Measurements from ENCODE around the gene SNRPD1. TPM values are rescaled to one million over a fixed set of nuclear protein-coding genes. Genes with fewer than 3 reads are reported as not detected.

SNRPD1 gene
- total and polyA plus RNA-seq, 2 experiments from 2014 or later = 16.1 to 146 TPM

DNA sequence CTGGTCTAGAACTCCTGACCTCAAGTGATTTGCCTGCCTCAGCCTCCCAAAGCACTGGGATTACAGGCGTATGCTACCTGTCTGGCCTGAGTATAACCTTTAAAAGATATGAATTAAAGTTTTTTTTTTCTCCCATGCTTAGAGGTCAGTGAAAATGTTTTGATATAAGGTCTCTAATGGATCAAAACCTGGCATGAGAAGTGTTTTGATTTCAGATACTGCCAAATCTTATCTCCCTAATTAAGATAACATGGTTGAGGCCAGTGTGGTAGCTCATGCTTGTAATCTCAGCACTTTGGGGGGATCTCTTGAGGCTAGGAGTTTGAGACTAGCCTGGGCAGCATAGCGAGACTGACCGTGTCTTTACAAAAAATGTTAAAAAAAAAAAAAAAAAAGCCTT lies 41.2 kb downstream of the SNRPD1 start:
- no peak for DNase-seq (ENCODE audit: low read depth in 1 of 2, low spot score in 1 of 2)
- Histone ChIP-seq H3K4me1 (ENCODE audit: low read depth) (no peaks in the 10 kb centered on the region), H3K36me3 (no peaks in the 10 kb centered on the region), H3K9me3 (ENCODE audit: low read depth) (no peaks in the 10 kb centered on the region), H3K27me3 (no peaks in the 10 kb centered on the region), H3K27ac (no peak overlapping the region), H3K4me3 (no peak overlapping the region)
- TF ChIP-seq CTCF (IDR thresholded peaks at IDR 0.05; ENCODE audit: low read depth, low read length) = no peak

- H3K36me3 ChIP-seq = no peaks in the 10 kb centered on the region
- DNase-seq (ENCODE audit: low read depth in 1 of 2, low spot score in 1 of 2) = peak in 1 of 2 donors; percentile 55
- no peak for TF ChIP-seq CTCF (IDR thresholded peaks at IDR 0.05; ENCODE audit: low read depth, low read length)
Measured at GRCh38 chr18:21656402-21656801, 44.3 kb downstream of the SNRPD1 start.

GRCh38 chr18:21660078-21660477 lies 48.0 kb downstream of the SNRPD1 start:
- Histone ChIP-seq H3K36me3 (no peaks in the 10 kb centered on the region), H3K4me3 (no peak overlapping the region), H3K4me1 (ENCODE audit: low read depth) (no peaks in the 10 kb centered on the region), H3K27ac (no peak overlapping the region), H3K9me3 (ENCODE audit: low read depth) (no peaks in the 10 kb centered on the region), H3K27me3 (no peaks in the 10 kb centered on the region)
- DNase-seq (ENCODE audit: low read depth in 1 of 2, low spot score in 1 of 2) = no peak
- TF ChIP-seq CTCF (IDR thresholded peaks at IDR 0.05; ENCODE audit: low read depth, low read length) = no peak

More at GRCh38 chr18:21656402-21656801, 44.3 kb downstream of the SNRPD1 start:
- Histone ChIP-seq H3K27ac (no peak overlapping the region), H3K9me3 (ENCODE audit: low read depth) (no peaks in the 10 kb centered on the region), H3K4me3 (no peak overlapping the region), H3K4me1 (ENCODE audit: low read depth) (no peaks in the 10 kb centered on the region), H3K27me3 (no peaks in the 10 kb centered on the region)

GRCh38 chr18:21662581-21662980 lies 50.5 kb downstream of the SNRPD1 start:
- DNase-seq (ENCODE audit: low read depth in 1 of 2, low spot score in 1 of 2) = no peak
- Histone ChIP-seq H3K4me3 (no peak overlapping the region), H3K4me1 (ENCODE audit: low read depth) (no peaks in the 10 kb centered on the region), H3K27me3 (no peaks in the 10 kb centered on the region), H3K36me3 (no peaks in the 10 kb centered on the region), H3K9me3 (ENCODE audit: low read depth) (no peaks in the 10 kb centered on the region), H3K27ac (no peak overlapping the region)
- TF ChIP-seq CTCF (IDR thresholded peaks at IDR 0.05; ENCODE audit: low read depth, low read length) = no peak

GRCh38 chr18:21663578-21663977 lies 51.5 kb downstream of the SNRPD1 start:
- Histone ChIP-seq H3K4me1 (ENCODE audit: low read depth) (no peaks in the 10 kb centered on the region), H3K9me3 (ENCODE audit: low read depth) (no peaks in the 10 kb centered on the region), H3K4me3 (no peak overlapping the region), H3K36me3 (no peaks in the 10 kb centered on the region), H3K27ac (no peak overlapping the region), H3K27me3 (no peaks in the 10 kb centered on the region)
- TF ChIP-seq CTCF (IDR thresholded peaks at IDR 0.05; ENCODE audit: low read depth, low read length) = no peak
- peak in 1 of 2 donors; percentile 10 for DNase-seq (ENCODE audit: low read depth in 1 of 2, low spot score in 1 of 2)

- H3K27me3 ChIP-seq = no peaks in the 10 kb centered on the region
- no peak overlapping the region for H3K27ac ChIP-seq
- TF ChIP-seq CTCF (IDR thresholded peaks at IDR 0.05; ENCODE audit: low read depth, low read length) = no peak
- no peaks in the 10 kb centered on the region for H3K36me3 ChIP-seq
- H3K4me3 ChIP-seq = no peak overlapping the region
- H3K4me1 ChIP-seq (ENCODE audit: low read depth) = no peaks in the 10 kb centered on the region
- DNase-seq (ENCODE audit: low read depth in 1 of 2, low spot score in 1 of 2) = no peak
- H3K9me3 ChIP-seq (ENCODE audit: low read depth) = no peaks in the 10 kb centered on the region
Measured at GRCh38 chr18:21664069-21664468, 52.0 kb downstream of the SNRPD1 start.
